Mesendoderm (in vitro differentiated cells): ENCODE data around the gene NSD2.

Experiments used
- DNase-seq: peaks from one replicate; pipeline ENCODE4 v3.0.0; 2013
- H2AK5ac ChIP-seq: 2 replicates; pipeline ENCODE4 v1.6.1; 2013; ENCODE audit warnings: low read length, inconsistent platforms
- H2BK120ac ChIP-seq: 2 replicates; pipeline ENCODE4 v1.6.1; 2013; ENCODE audit warnings: low read depth, mild to moderate bottlenecking, low read length, moderate library complexity, mixed read lengths
- H2BK15ac ChIP-seq: replicated peaks from 2 replicates; pipeline ENCODE4 v1.6.1; 2013; ENCODE audit warnings: low read depth, mild to moderate bottlenecking, moderate library complexity
- H2BK5ac ChIP-seq: 2 replicates; pipeline ENCODE4 v1.6.1; 2013; ENCODE audit warnings: low read length, inconsistent platforms
- H3K18ac ChIP-seq: 2 replicates; pipeline ENCODE4 v1.6.1; 2013; ENCODE audit warnings: mild to moderate bottlenecking, low read length, mixed read lengths
- H3K23ac ChIP-seq: one replicate; pipeline ENCODE4 v1.6.1; 2013; ENCODE audit warnings: low read length
- H3K27ac ChIP-seq: 2 replicates; pipeline ENCODE4 v1.5.1; 2013; ENCODE audit warnings: low read depth, mild to moderate bottlenecking, inconsistent platforms, low read length, moderate library complexity
- H3K27me3 ChIP-seq: 2 replicates; pipeline ENCODE4 v1.6.1; 2013; ENCODE audit warnings: low read length, control low read depth, mild to moderate bottlenecking, inconsistent platforms; ENCODE audit not compliant: insufficient read depth, poor library complexity
- H3K36me3 ChIP-seq: 2 replicates; pipeline ENCODE4 v1.6.1; 2013; ENCODE audit warnings: low read length, inconsistent platforms; ENCODE audit not compliant: control insufficient read depth, insufficient read depth
- H3K4ac ChIP-seq: one replicate; pipeline ENCODE4 v1.6.1; 2013; ENCODE audit warnings: low read depth, mild to moderate bottlenecking, low read length, moderate library complexity
- H3K4me1 ChIP-seq: 2 replicates; pipeline ENCODE4 v1.6.1; 2013; ENCODE audit warnings: low read depth, low read length, inconsistent platforms; ENCODE audit not compliant: control insufficient read depth
- H3K4me2 ChIP-seq: 2 replicates; pipeline ENCODE4 v1.6.1; 2013; ENCODE audit warnings: low read length
- H3K4me3 ChIP-seq: 2 replicates; pipeline ENCODE4 v1.5.1; 2013; ENCODE audit warnings: mild to moderate bottlenecking, low read length
- H3K56ac ChIP-seq: one replicate; pipeline ENCODE4 v1.6.1; 2013; ENCODE audit warnings: low read length
- H3K79me1 ChIP-seq: 2 replicates; pipeline ENCODE4 v1.6.1; 2013; ENCODE audit warnings: low read length, inconsistent platforms
- H3K79me2 ChIP-seq: 2 replicates; pipeline ENCODE4 v1.6.1; 2013; ENCODE audit warnings: mild to moderate bottlenecking, low read length; ENCODE audit not compliant: control insufficient read depth, insufficient read depth
- H3K9ac ChIP-seq: 2 replicates; pipeline ENCODE4 v1.6.1; 2013; ENCODE audit warnings: low read length, inconsistent platforms
- H4K5ac ChIP-seq: one replicate; pipeline ENCODE4 v1.6.1; 2013; ENCODE audit warnings: low read length
- H4K8ac ChIP-seq: one replicate; pipeline ENCODE4 v1.6.1; 2013; ENCODE audit warnings: low read depth, mild to moderate bottlenecking, control low read depth, low read length, moderate library complexity
- WGBS: extraction: QIAGEN DNeasy Blood & Tissue Kit; methylation state at CpG from one replicate; pipeline ENCODE4 v1.1.7; 2013; ENCODE audit warnings: low lambda C conversion rate, missing lambda C conversion rate; ENCODE audit not compliant: insufficient coverage; ENCODE audit errors: extremely low coverage; 5-methylcytosine and 5-hydroxymethylcytosine counted together

The NSD2 gene

DNA sequence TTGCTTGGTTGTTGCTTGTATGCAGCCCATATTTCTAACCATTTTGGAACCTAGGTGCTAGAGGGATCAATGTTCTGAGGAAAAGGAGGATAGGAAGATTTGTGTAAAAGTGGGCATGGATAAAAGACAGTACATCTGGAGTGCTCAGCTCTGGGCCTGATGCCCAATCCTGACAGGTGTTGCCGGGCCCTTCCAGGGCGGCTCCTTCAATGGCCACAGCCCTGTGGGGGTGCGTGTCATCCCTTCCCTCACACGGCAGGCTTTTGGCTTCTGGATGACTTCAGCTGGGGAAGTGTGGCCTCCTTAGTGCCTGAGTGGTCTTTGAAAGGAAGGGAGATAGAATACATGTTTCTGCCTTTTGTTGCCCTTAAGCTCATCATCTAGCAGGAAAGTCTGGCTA is 90.4 kb downstream of the NSD2 start:
- WGBS, result no CpG with 5 or more reads among the region's 4 CpGs
- DNase-seq, result no peak
- Histone ChIP-seq H3K4ac (no peak overlapping the region), H3K79me2 (no peaks in the 10 kb centered on the region), H3K27me3 (no peaks in the 10 kb centered on the region), H3K4me3 (no peak overlapping the region), H3K79me1 (no peaks in the 10 kb centered on the region), H3K4me2 (no peak overlapping the region), H3K56ac (no peak overlapping the region), H3K9ac (no peak overlapping the region), H2BK5ac (no peak overlapping the region), H3K18ac (no peak overlapping the region), H2AK5ac (no peak overlapping the region), H3K27ac (no peak overlapping the region), H4K8ac (no peak overlapping the region), H2BK15ac (no peak overlapping the region), H3K23ac (no peak overlapping the region), H2BK120ac (no peak overlapping the region), H4K5ac (no peak overlapping the region), H3K4me1 (peaks cover 6% of the 10 kb centered on the region), H3K36me3 (peaks cover 19% of the 10 kb centered on the region)

DNA sequence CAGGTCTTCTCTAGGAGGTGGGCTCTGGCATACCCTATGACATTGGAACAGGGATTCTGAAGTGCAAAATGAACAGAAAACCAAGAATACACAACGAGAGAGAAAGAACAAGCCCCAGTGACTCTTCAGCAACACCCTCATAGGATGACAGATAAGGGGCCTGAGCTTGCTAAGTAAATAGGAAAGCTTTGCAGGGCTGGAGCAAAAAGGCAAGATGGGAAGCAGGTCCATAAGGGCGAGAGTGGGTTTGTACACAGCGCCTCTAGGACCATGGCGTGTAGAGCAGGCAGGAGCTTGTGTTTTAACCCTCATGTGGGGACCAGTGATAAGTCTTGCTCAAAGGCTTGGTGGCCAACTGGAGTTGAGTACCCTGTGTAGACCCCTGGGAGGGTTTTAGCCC is 91.8 kb downstream of the NSD2 start:
- H3K9ac ChIP-seq, result no peak overlapping the region
- no peak overlapping the region for H3K56ac ChIP-seq
- no peak overlapping the region for H3K4ac ChIP-seq
- H2BK5ac ChIP-seq, result no peak overlapping the region
- no peak overlapping the region for H3K4me2 ChIP-seq
- DNase-seq, result no peak
- no peaks in the 10 kb centered on the region for H3K27me3 ChIP-seq
- H3K36me3 ChIP-seq, result peaks cover 17% of the 10 kb centered on the region
- no peak overlapping the region for H3K4me3 ChIP-seq
- no peak overlapping the region for H2AK5ac ChIP-seq
- no peak overlapping the region for H2BK120ac ChIP-seq
- no peak overlapping the region for H4K8ac ChIP-seq
- H4K5ac ChIP-seq, result no peak overlapping the region
- H3K79me1 ChIP-seq, result no peaks in the 10 kb centered on the region
- no CpG with 5 or more reads among the region's 4 CpGs for WGBS
- peaks cover 6% of the 10 kb centered on the region for H3K4me1 ChIP-seq
- no peak overlapping the region for H3K27ac ChIP-seq
- H2BK15ac ChIP-seq, result no peak overlapping the region
- no peak overlapping the region for H3K18ac ChIP-seq
- H3K23ac ChIP-seq, result no peak overlapping the region
- H3K79me2 ChIP-seq, result no peaks in the 10 kb centered on the region

- Histone ChIP-seq H3K36me3 (peaks cover 10% of the 10 kb centered on the region), H2AK5ac (no peak overlapping the region), H4K8ac (no peak overlapping the region), H3K27ac (no peak overlapping the region), H4K5ac (no peak overlapping the region), H3K18ac (no peak overlapping the region), H3K23ac (no peak overlapping the region), H3K9ac (peak overlapping the region; percentile 18), H3K79me2 (no peaks in the 10 kb centered on the region), H3K4me2 (peak overlapping the region; percentile 21), H2BK15ac (no peak overlapping the region), H3K56ac (peak overlapping the region; percentile 61), H3K4me1 (peaks cover 6% of the 10 kb centered on the region), H2BK120ac (no peak overlapping the region), H3K27me3 (no peaks in the 10 kb centered on the region), H3K4ac (no peak overlapping the region), H3K79me1 (no peaks in the 10 kb centered on the region), H3K4me3 (no peak overlapping the region), H2BK5ac (no peak overlapping the region)
- WGBS, result no CpG with 5 or more reads among the region's 6 CpGs
- peak; percentile 60 for DNase-seq
Observed at GRCh38 chr4:1964443-1964842, 93.2 kb downstream of the NSD2 start.

DNA sequence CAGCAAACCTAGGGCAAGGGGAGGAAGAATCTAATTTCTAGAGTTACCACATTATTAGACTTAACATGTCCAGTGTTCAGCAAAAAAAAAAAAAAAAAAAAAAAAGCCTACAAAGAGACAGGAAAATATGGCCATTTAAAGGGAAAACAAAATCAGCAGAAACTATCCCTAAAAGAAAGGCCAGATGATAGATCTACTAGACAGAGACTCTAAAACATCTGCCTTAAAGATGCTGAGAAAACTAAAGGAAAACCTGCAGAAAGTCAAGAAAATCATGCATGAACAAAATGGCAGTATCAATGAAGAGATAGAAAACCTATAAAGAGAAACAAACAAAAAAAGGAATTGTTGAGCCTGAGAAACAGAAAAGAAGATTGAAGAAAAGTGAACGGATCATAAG is 93.8 kb downstream of the NSD2 start:
- DNase-seq, result no peak
- Histone ChIP-seq H3K36me3 (peaks cover 10% of the 10 kb centered on the region), H2BK5ac (no peak overlapping the region)

GRCh38 chr4:1967512-1968149 is 96.4 kb downstream of the NSD2 start:
- Histone ChIP-seq H3K4ac (no peak overlapping the region), H3K23ac (no peak overlapping the region), H2BK5ac (no peak overlapping the region), H3K4me3 (no peak overlapping the region), H2BK15ac (no peak overlapping the region), H3K79me2 (no peaks in the 10 kb centered on the region), H2AK5ac (no peak overlapping the region), H3K27ac (no peak overlapping the region), H2BK120ac (no peak overlapping the region), H3K27me3 (no peaks in the 10 kb centered on the region), H3K9ac (no peak overlapping the region), H3K56ac (no peak overlapping the region), H3K79me1 (peaks cover 2% of the 10 kb centered on the region), H3K4me2 (no peak overlapping the region), H3K18ac (no peak overlapping the region), H4K8ac (no peak overlapping the region), H4K5ac (no peak overlapping the region), H3K4me1 (peaks cover 6% of the 10 kb centered on the region), H3K36me3 (peaks cover 8% of the 10 kb centered on the region)
- no peak for DNase-seq
- WGBS, result no CpG with 5 or more reads among the region's 5 CpGs

More for the DNA sequence above, 93.8 kb downstream of the NSD2 start:
- Histone ChIP-seq H3K79me1 (no peaks in the 10 kb centered on the region), H3K27me3 (no peaks in the 10 kb centered on the region), H3K4me1 (peaks cover 6% of the 10 kb centered on the region), H2BK120ac (no peak overlapping the region), H3K27ac (no peak overlapping the region), H3K18ac (no peak overlapping the region), H4K8ac (no peak overlapping the region), H3K23ac (no peak overlapping the region), H3K4me2 (no peak overlapping the region), H3K79me2 (no peaks in the 10 kb centered on the region), H3K9ac (no peak overlapping the region), H3K4me3 (no peak overlapping the region), H3K56ac (no peak overlapping the region), H2BK15ac (no peak overlapping the region), H4K5ac (no peak overlapping the region), H3K4ac (no peak overlapping the region), H2AK5ac (no peak overlapping the region)
- WGBS, result no CpG with 5 or more reads among the region's 1 CpG

GRCh38 chr4:1968686-1969295 is 97.6 kb downstream of the NSD2 start:
- H2BK120ac ChIP-seq, result no peak overlapping the region
- no peak overlapping the region for H3K27ac ChIP-seq
- H3K36me3 ChIP-seq, result peaks cover 7% of the 10 kb centered on the region
- peaks cover 4% of the 10 kb centered on the region for H3K79me1 ChIP-seq
- H3K4me2 ChIP-seq, result no peak overlapping the region
- H3K79me2 ChIP-seq, result no peaks in the 10 kb centered on the region
- WGBS, result no CpG with 5 or more reads among the region's 7 CpGs
- H3K23ac ChIP-seq, result no peak overlapping the region
- H4K8ac ChIP-seq, result no peak overlapping the region
- H2BK15ac ChIP-seq, result no peak overlapping the region
- H4K5ac ChIP-seq, result no peak overlapping the region
- no peak overlapping the region for H2BK5ac ChIP-seq
- no peak for DNase-seq
- H2AK5ac ChIP-seq, result no peak overlapping the region
- H3K18ac ChIP-seq, result no peak overlapping the region
- H3K4ac ChIP-seq, result no peak overlapping the region
- H3K9ac ChIP-seq, result no peak overlapping the region
- H3K4me3 ChIP-seq, result no peak overlapping the region
- no peaks in the 10 kb centered on the region for H3K27me3 ChIP-seq
- H3K56ac ChIP-seq, result no peak overlapping the region
- peaks cover 5% of the 10 kb centered on the region for H3K4me1 ChIP-seq
